ENCODE measurements around the gene KCNH6.

Gene KCNH6

DNA sequence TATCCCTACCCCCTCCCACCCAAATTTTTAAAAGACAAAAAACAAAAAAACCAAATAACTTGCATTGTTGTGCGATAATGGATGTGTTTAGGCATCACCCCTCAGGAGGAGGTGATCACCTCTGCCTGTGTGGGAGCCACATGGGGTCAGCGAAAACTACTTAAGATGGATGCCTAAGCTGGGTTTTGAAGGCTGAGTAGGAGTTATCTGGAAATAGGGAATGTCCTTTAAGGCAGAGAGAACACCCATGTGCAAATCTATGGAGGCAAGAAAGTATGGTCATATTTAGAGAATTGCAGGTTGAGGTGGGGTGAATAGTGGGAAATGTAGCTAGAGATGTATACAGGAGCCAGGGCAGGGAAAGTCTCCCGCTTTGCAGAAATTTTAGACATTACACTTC, 72.0 kb downstream of the KCNH6 start:
- no peaks in the 10 kb centered on the region for H3K4me1 ChIP-seq (ENCODE audit: low read length)
- no peak overlapping the region for H3K4me3 ChIP-seq (ENCODE audit: low read length)
- H3F3A ChIP-seq (ENCODE audit: insufficient read depth, low read length): no peaks in the 10 kb centered on the region
- H2AFZ ChIP-seq (ENCODE audit: low read length): no peak overlapping the region
- H3K4me2 ChIP-seq (ENCODE audit: low read depth, low read length): no peak overlapping the region
- TF ChIP-seq EZH2phosphoT487 (IDR thresholded peaks at IDR 0.05; ENCODE audit: low read length) (no peak), EZH2 (optimal IDR thresholded peaks at IDR 0.05; ENCODE audit: low read depth, low read length) (no peak)
- TF ChIP-seq, protein P1, sequence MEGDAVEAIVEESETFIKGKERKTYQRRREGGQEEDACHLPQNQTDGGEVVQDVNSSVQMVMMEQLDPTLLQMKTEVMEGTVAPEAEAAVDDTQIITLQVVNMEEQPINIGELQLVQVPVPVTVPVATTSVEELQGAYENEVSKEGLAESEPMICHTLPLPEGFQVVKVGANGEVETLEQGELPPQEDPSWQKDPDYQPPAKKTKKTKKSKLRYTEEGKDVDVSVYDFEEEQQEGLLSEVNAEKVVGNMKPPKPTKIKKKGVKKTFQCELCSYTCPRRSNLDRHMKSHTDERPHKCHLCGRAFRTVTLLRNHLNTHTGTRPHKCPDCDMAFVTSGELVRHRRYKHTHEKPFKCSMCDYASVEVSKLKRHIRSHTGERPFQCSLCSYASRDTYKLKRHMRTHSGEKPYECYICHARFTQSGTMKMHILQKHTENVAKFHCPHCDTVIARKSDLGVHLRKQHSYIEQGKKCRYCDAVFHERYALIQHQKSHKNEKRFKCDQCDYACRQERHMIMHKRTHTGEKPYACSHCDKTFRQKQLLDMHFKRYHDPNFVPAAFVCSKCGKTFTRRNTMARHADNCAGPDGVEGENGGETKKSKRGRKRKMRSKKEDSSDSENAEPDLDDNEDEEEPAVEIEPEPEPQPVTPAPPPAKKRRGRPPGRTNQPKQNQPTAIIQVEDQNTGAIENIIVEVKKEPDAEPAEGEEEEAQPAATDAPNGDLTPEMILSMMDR (IDR thresholded peaks at IDR 0.05; ENCODE audit: low read length): no peak
- no peak overlapping the region for H3K27ac ChIP-seq (ENCODE audit: low read length)
- no peaks in the 10 kb centered on the region for H3K79me2 ChIP-seq (ENCODE audit: low read length)
- no peaks in the 10 kb centered on the region for H4K20me1 ChIP-seq (ENCODE audit: insufficient read depth, low read length)
- no peak overlapping the region for H3K9ac ChIP-seq (ENCODE audit: low read length)
- DNase-seq: no peak
- H3K36me3 ChIP-seq (replicated peaks; ENCODE audit: insufficient read depth, low read length): no peaks in the 10 kb centered on the region
- H3K27me3 ChIP-seq (replicated peaks; ENCODE audit: insufficient read depth, low read length): no peaks in the 10 kb centered on the region
- no peaks in the 10 kb centered on the region for H3K9me2 ChIP-seq (replicated peaks; ENCODE audit: insufficient read depth, low read length)
- no peaks in the 10 kb centered on the region for H3K9me3 ChIP-seq (replicated peaks; ENCODE audit: insufficient read depth, low read length)
